Left kidney (tissue), 2 donors: ENCODE measurements around the gene NCAM1. TPM values are rescaled to one million over a fixed set of nuclear protein-coding genes. Genes with fewer than 3 reads are reported as not detected.

Experiments
- DNase-seq: peaks from one replicate; pipeline ENCODE4 v3.0.0-alpha.2; 2013
- polyA plus RNA-seq: library from polyadenylated mRNA; unstranded; fragments of 120-200 nt; gene quantifications from one replicate; pipeline ENCODE4 v1.2.1, GENCODE V29; 2013; ENCODE audit not compliant: insufficient read length

The NCAM1 gene
- polyA plus RNA-seq, 1 donor: 87.3 TPM

GRCh38 chr11:112966561-112966960 lies 5.3 kb downstream of the NCAM1 start:
- no peak for DNase-seq

- DNase-seq: no peak
These were observed 5.9 kb downstream of the NCAM1 start for GRCh38 chr11:112967082-112967481.

- no peak for DNase-seq
These were observed 7.9 kb downstream of the NCAM1 start for GRCh38 chr11:112968941-112969713.

GRCh38 chr11:112971195-112971594 lies 10.0 kb downstream of the NCAM1 start:
- DNase-seq: no peak

- no peak for DNase-seq
These were observed 10.6 kb downstream of the NCAM1 start for GRCh38 chr11:112971827-112972226.

- DNase-seq: no peak
These were observed 11.4 kb downstream of the NCAM1 start for GRCh38 chr11:112972399-112973145.

GRCh38 chr11:112975051-112975450 lies 13.8 kb downstream of the NCAM1 start:
- no peak for DNase-seq

- DNase-seq: no peak
These were observed 14.3 kb downstream of the NCAM1 start for GRCh38 chr11:112975493-112975892.

- DNase-seq: no peak
These were observed 16.5 kb downstream of the NCAM1 start for GRCh38 chr11:112977755-112978154.

- no peak for DNase-seq
These were observed 22.7 kb downstream of the NCAM1 start for GRCh38 chr11:112983887-112984286.

GRCh38 chr11:112989198-112989597 lies 28.0 kb downstream of the NCAM1 start:
- DNase-seq: no peak

GRCh38 chr11:112993808-112994207 lies 32.6 kb downstream of the NCAM1 start:
- no peak for DNase-seq

GRCh38 chr11:112995423-112996090 lies 34.3 kb downstream of the NCAM1 start:
- DNase-seq: no peak

- DNase-seq: no peak
These were observed 35.8 kb downstream of the NCAM1 start for GRCh38 chr11:112996994-112997393.

GRCh38 chr11:112997857-112998466 lies 36.7 kb downstream of the NCAM1 start:
- no peak for DNase-seq

GRCh38 chr11:112999520-112999919 lies 38.3 kb downstream of the NCAM1 start:
- no peak for DNase-seq

GRCh38 chr11:113001709-113002108 lies 40.5 kb downstream of the NCAM1 start:
- no peak for DNase-seq

- no peak for DNase-seq
These were observed 45.8 kb downstream of the NCAM1 start for GRCh38 chr11:113006896-113007445.

GRCh38 chr11:113014262-113015097 lies 53.3 kb downstream of the NCAM1 start:
- no peak for DNase-seq

- no peak for DNase-seq
These were observed 53.9 kb downstream of the NCAM1 start for GRCh38 chr11:113015098-113015455.

- DNase-seq: no peak
These were observed 55.7 kb downstream of the NCAM1 start for GRCh38 chr11:113016905-113017304.
